Transverse colon (tissue), 4 donors: ENCODE measurements around the gene PCDHGA3. TPM values are rescaled to one million over a fixed set of nuclear protein-coding genes. Genes with fewer than 3 reads are reported as not detected.
"Not testable (repeated sequence)": the region's sequence is repeated elsewhere in the genome, so short reads cannot be mapped to it uniquely, and the experiment has no call there.

ENCODE experiments used
- DNase-seq: peaks from one replicate; pipeline ENCODE4 v3.0.0-alpha.2; 2019
- H3K27ac ChIP-seq, 4 donors: fragments of 200-600 bp; sonication (generic); 2 replicates each; pipeline ENCODE4 v1.5.1; 2016 to 2018; ENCODE audit warnings: inconsistent platforms in 4 of 4
- H3K27me3 ChIP-seq: fragments of 200-600 bp; sonication (generic); 2 replicates; pipeline ENCODE4 v1.5.1; 2017; ENCODE audit warnings: inconsistent platforms
- H3K36me3 ChIP-seq, 4 donors: fragments of 200-600 bp; sonication (generic); 2 replicates each; pipeline ENCODE4 v1.5.1; 2017 to 2019; ENCODE audit warnings: inconsistent platforms in 4 of 4
- H3K4me1 ChIP-seq, 4 donors: fragments of 200-600 bp; sonication (generic); 2 replicates each; pipeline ENCODE4 v1.5.1; 2017 to 2020; ENCODE audit warnings: inconsistent platforms in 4 of 4
- H3K4me3 ChIP-seq, 4 donors: fragments of 200-600 bp; sonication (generic); 1 replicate in 1 of 4; 2 replicates in 3 of 4; pipeline versions ENCODE4 v1.5.1 to v1.6.1; 2017 to 2019; ENCODE audit warnings: inconsistent platforms in 4 of 4
- H3K9me3 ChIP-seq, 2 donors: fragments of 200-600 bp; sonication (generic); 2 replicates each; pipeline ENCODE4 v1.5.1; 2017 to 2019; ENCODE audit warnings: inconsistent platforms in 2 of 2
- CTCF ChIP-seq, 5 experiments: fragments of 200-600 bp in 3 of 5; fragments of 450-650 bp in 2 of 5; sonication (generic) in 3 of 5; IDR thresholded peaks; 1 replicate in 2 of 5; 2 replicates in 3 of 5; pipeline ENCODE4 v1.5.1; 2016 to 2017; ENCODE audit warnings: antibody characterized with exemption in 5 of 5, inconsistent platforms in 3 of 5, mild to moderate bottlenecking in 2 of 5, moderate library complexity in 1 of 5
- EP300 ChIP-seq: sonication (generic); formaldehyde crosslinking; IDR thresholded peaks from one replicate; pipeline ENCODE4 v1.6.1; 2017; ENCODE audit warnings: antibody characterized with exemption, low read depth
- POLR2A ChIP-seq: fragments of 450-650 bp; IDR thresholded peaks from one replicate; pipeline ENCODE4 v1.6.1; 2016; ENCODE audit warnings: antibody characterized with exemption, mild to moderate bottlenecking, moderate library complexity
- POLR2AphosphoS5 ChIP-seq, 3 donors: sonication (generic); formaldehyde crosslinking; IDR thresholded peaks; one replicate each; pipeline ENCODE4 v1.6.1; 2016; ENCODE audit warnings: antibody characterized with exemption in 3 of 3
- WGBS, 2 donors: methylation state at CpG; one replicate each; pipeline ENCODE4 v1.1.5; 2018; ENCODE audit warnings: low coverage in 1 of 2; 5-methylcytosine and 5-hydroxymethylcytosine counted together
- in situ Hi-C, 4 donors: fragments of 200-750 bp; cut with MboI; loops; one replicate each; pipeline versions ENCODE4 v1.15.0 to v1.15.1; 2017; ENCODE audit warnings: low sequenced_read_pairs in 3 of 4, low pct_ligation_motif_present in 1 of 4, low pct_unique_long_range_greater_than_20kb in 1 of 4
- intact Hi-C: fragments of 100-400 bp; cut with DNase I; formaldehyde crosslinking; loops from one replicate; pipeline ENCODE4 v1.15.1; 2023; ENCODE audit warnings: low total_unique reads
- total RNA-seq, 4 donors: library from RNA; depleted of rRNA; stranded (reverse); fragments of >200 nt; gene quantifications; one replicate each; pipeline ENCODE4 v1.1.0, GENCODE V29; 2016

The PCDHGA3 gene
- total RNA-seq, 4 donors from 2014 or later: 0.55 to 4.9 (median 1.1) TPM

- no peak within 1 kb of the TSS for H3K4me3 ChIP-seq
- 30 to 65% methylated on average over 6 to 38 of the region's 38 CpGs for WGBS, 2 donors
- no peaks in the 10 kb centered on the region for H3K36me3 ChIP-seq
- peaks cover 23% of the 10 kb centered on the region for H3K27me3 ChIP-seq
- H3K4me1 ChIP-seq: no peaks in the 10 kb centered on the region
- in situ Hi-C loops (loop anchor here in 1 of 4 donors (25.0 kb wide), 1 partner anchor 180 kb away; the partner anchor contains the start of genes PCDHB12, PCDHB13 and PCDHB14), intact Hi-C loops (no loop called here)
- H3K9me3 ChIP-seq: peaks cover 63 to 83% of the 10 kb centered on the region in 2 donors
- no peak within 1 kb of the TSS for H3K27ac ChIP-seq
- no peak for DNase-seq
- TF ChIP-seq EP300 (no peak), POLR2AphosphoS5 (IDR thresholded peaks at IDR 0.05) (no peak), POLR2A (no peak), CTCF (IDR thresholded peaks at IDR 0.05) (no peak)
Measured at GRCh38 chr5:141392429-141393198, 49.0 kb downstream of the PCDHGA3 start, which contains the start of gene PCDHGA8. Gene PCDHGA8, plus strand, starts transcription at chr5:141392633. Its CDS starts 181 bp downstream, at chr5:141392814.

- Histone ChIP-seq H3K27ac (no peak overlapping the region), H3K4me3 (no peak overlapping the region), H3K4me1 (no peaks in the 10 kb centered on the region), H3K36me3 (no peaks in the 10 kb centered on the region), H3K9me3 (peaks cover 62 to 85% of the 10 kb centered on the region in 2 donors), H3K27me3 (peaks cover 23% of the 10 kb centered on the region)
- intact Hi-C loops (no loop called here), in situ Hi-C loops (loop anchor here in 1 of 4 donors (25.0 kb wide), 1 partner anchor 181 kb away; the partner anchor contains the start of genes PCDHB12, PCDHB13 and PCDHB14)
- DNase-seq: no peak
- TF ChIP-seq POLR2A (no peak), EP300 (no peak), CTCF (IDR thresholded peaks at IDR 0.05) (no peak), POLR2AphosphoS5 (IDR thresholded peaks at IDR 0.05) (no peak)
- 48 to 59% methylated on average over 8 to 21 of the region's 21 CpGs for WGBS, 2 donors
Measured at GRCh38 chr5:141393267-141393666, 49.6 kb downstream of the PCDHGA3 start.

GRCh38 chr5:141394401-141395187 lies 51.0 kb downstream of the PCDHGA3 start:
- H3K4me1 ChIP-seq, intact Hi-C loops, H3K36me3 ChIP-seq, DNase-seq, H3K27ac ChIP-seq, H3K4me3 ChIP-seq: not testable (repeated sequence)
- H3K9me3 ChIP-seq: peaks cover 53 to 85% of the 10 kb centered on the region in 2 donors
- peaks cover 23% of the 10 kb centered on the region for H3K27me3 ChIP-seq
- in situ Hi-C loops: loop anchor here in 1 of 4 donors (25.0 kb wide), 1 partner anchor 182 kb away; the partner anchor contains the start of genes PCDHB12, PCDHB13 and PCDHB14
- WGBS, 2 donors: 71 to 74% methylated on average over 6 to 40 of the region's 53 CpGs

Other genes with a start within 250 kb of the PCDHGA3 start
- 1 to 10 TPM in 3 of 4 donors, under 1 TPM in 1; 0.80 to 1.9 (median 1.2) TPM for gene PCDHB2, start 249.2 kb upstream of the PCDHGA3 start, total RNA-seq
- under 1 TPM in 3 of 4 donors, not detected in 1; 0.64 to 0.82 (median 0.80) TPM for gene PCDHB3, start 243.4 kb upstream of the PCDHGA3 start, total RNA-seq
- 1 to 10 TPM in 1 of 4 donors, under 1 TPM in 3; 0.68 to 2.2 (median 0.77) TPM for gene PCDHB4, start 222.0 kb upstream of the PCDHGA3 start, total RNA-seq
- gene PCDHB5, start 208.6 kb upstream of the PCDHGA3 start, total RNA-seq: 1 to 10 TPM in 3 of 4 donors, not detected in 1; 1.1 to 3.0 (median 1.3) TPM
- gene PCDHB6, start 193.8 kb upstream of the PCDHGA3 start, total RNA-seq: under 1 TPM in 2 of 4 donors, not detected in 2; 0.14 to 0.32 TPM
- gene PCDHB7, start 171.2 kb upstream of the PCDHGA3 start, total RNA-seq: 1 to 10 TPM in 1 of 4 donors, under 1 TPM in 3; 0.37 to 1.6 (median 0.67) TPM
- gene PCDHB8, start 166.0 kb upstream of the PCDHGA3 start, total RNA-seq: under 1 TPM in 2 of 4 donors, not detected in 2; 0.14 to 0.16 TPM
- 1 to 10 TPM in 1 of 4 donors, under 1 TPM in 3; 0.20 to 1.6 (median 0.65) TPM for gene PCDHB16, start 161.4 kb upstream of the PCDHGA3 start, total RNA-seq
- 1 to 10 TPM in 1 of 4 donors, under 1 TPM in 2, not detected in 1; 0.40 to 1.6 (median 0.64) TPM for gene PCDHB9, start 156.7 kb upstream of the PCDHGA3 start, total RNA-seq
- gene PCDHB10, start 151.5 kb upstream of the PCDHGA3 start, total RNA-seq: 1 to 10 TPM in 1 of 4 donors, under 1 TPM in 2, not detected in 1; 0.68 to 1.1 (median 0.79) TPM
- gene PCDHB11, start 144.2 kb upstream of the PCDHGA3 start, total RNA-seq: 1 to 10 TPM in 1 of 4 donors, under 1 TPM in 3; 0.20 to 1.5 (median 0.61) TPM
- 1 to 10 TPM in 2 of 4 donors, under 1 TPM in 2; 0.40 to 1.9 (median 1.1) TPM for gene PCDHB12, start 135.1 kb upstream of the PCDHGA3 start, total RNA-seq
- 1 to 10 TPM; 1.8 to 4.1 (median 2.5) TPM for gene PCDHB13, start 129.9 kb upstream of the PCDHGA3 start, total RNA-seq
- 1 to 10 TPM; 1.4 to 3.3 (median 2.8) TPM for gene PCDHB14, start 120.5 kb upstream of the PCDHGA3 start, total RNA-seq
- gene PCDHB15, start 98.4 kb upstream of the PCDHGA3 start, total RNA-seq: 1 to 10 TPM in 3 of 4 donors, under 1 TPM in 1; 0.75 to 5.6 (median 1.1) TPM
- gene SLC25A2, start 39.8 kb upstream of the PCDHGA3 start, total RNA-seq: 1 to 10 TPM in 2 of 4 donors, not detected in 2; 1.4 to 1.8 TPM
- gene TAF7, start 23.0 kb upstream of the PCDHGA3 start, total RNA-seq: 10 to 100 TPM; 41.9 to 62.5 (median 50.3) TPM
- under 1 TPM in 2 of 4 donors, not detected in 2; 0.55 to 0.64 TPM for gene PCDHGA1, start 13.3 kb upstream of the PCDHGA3 start, total RNA-seq
- 1 to 10 TPM in 3 of 4 donors, under 1 TPM in 1; 0.68 to 1.9 (median 1.6) TPM for gene PCDHGA2, start 5.1 kb upstream of the PCDHGA3 start, total RNA-seq
- gene PCDHGB1, start 6.3 kb downstream of the PCDHGA3 start, total RNA-seq: 10 to 100 TPM in 1 of 4 donors, 1 to 10 TPM in 2, under 1 TPM in 1; 0.96 to 10.5 (median 3.4) TPM
- 10 to 100 TPM in 1 of 4 donors, 1 to 10 TPM in 2, not detected in 1; 1.4 to 18.0 (median 1.6) TPM for gene PCDHGA4, start 11.2 kb downstream of the PCDHGA3 start, total RNA-seq
- 10 to 100 TPM in 1 of 4 donors, 1 to 10 TPM in 3; 2.1 to 12.7 (median 3.2) TPM for gene PCDHGB2, start 16.2 kb downstream of the PCDHGA3 start, total RNA-seq
- 1 to 10 TPM in 3 of 4 donors, not detected in 1; 2.5 to 4.1 (median 3.4) TPM for gene PCDHGA5, start 20.3 kb downstream of the PCDHGA3 start, total RNA-seq
- gene PCDHGB3, start 26.4 kb downstream of the PCDHGA3 start, total RNA-seq: 1 to 10 TPM; 1.4 to 3.8 (median 2.6) TPM
- 1 to 10 TPM; 2.4 to 7.5 (median 3.7) TPM for gene PCDHGA6, start 30.1 kb downstream of the PCDHGA3 start, total RNA-seq
- 1 to 10 TPM; 2.0 to 8.6 (median 3.2) TPM for gene PCDHGA7, start 38.9 kb downstream of the PCDHGA3 start, total RNA-seq
- gene PCDHGB4, start 43.9 kb downstream of the PCDHGA3 start, total RNA-seq: 1 to 10 TPM in 2 of 4 donors, under 1 TPM in 2; 0.40 to 4.4 (median 2.4) TPM
- 10 to 100 TPM in 1 of 4 donors, 1 to 10 TPM in 3; 1.5 to 11.5 (median 2.5) TPM for gene PCDHGA8, start 48.8 kb downstream of the PCDHGA3 start, total RNA-seq
- gene PCDHGB5, start 54.1 kb downstream of the PCDHGA3 start, total RNA-seq: 10 to 100 TPM in 2 of 4 donors, 1 to 10 TPM in 2; 5.3 to 23.3 (median 9.2) TPM
- gene PCDHGA9, start 58.9 kb downstream of the PCDHGA3 start, total RNA-seq: 1 to 10 TPM; 1.2 to 4.6 (median 3.4) TPM
- gene PCDHGB6, start 64.2 kb downstream of the PCDHGA3 start, total RNA-seq: 1 to 10 TPM; 1.9 to 5.9 (median 4.7) TPM
- gene PCDHGA10, start 69.2 kb downstream of the PCDHGA3 start, total RNA-seq: 1 to 10 TPM; 4.0 to 6.5 (median 6.1) TPM
- gene PCDHGB7, start 73.8 kb downstream of the PCDHGA3 start, total RNA-seq: 10 to 100 TPM in 1 of 4 donors, 1 to 10 TPM in 3; 7.0 to 10.1 (median 9.1) TPM
- gene PCDHGA11, start 77.2 kb downstream of the PCDHGA3 start, total RNA-seq: 1 to 10 TPM; 2.6 to 5.8 (median 4.4) TPM
- 10 to 100 TPM in 1 of 4 donors, 1 to 10 TPM in 3; 1.6 to 14.2 (median 4.8) TPM for gene PCDHGA12, start 86.7 kb downstream of the PCDHGA3 start, total RNA-seq
- gene PCDHGC3, start 132.1 kb downstream of the PCDHGA3 start, total RNA-seq: 10 to 100 TPM in 3 of 4 donors, 1 to 10 TPM in 1; 6.0 to 17.0 (median 13.6) TPM
- gene PCDHGC4, start 141.2 kb downstream of the PCDHGA3 start, total RNA-seq: 10 to 100 TPM in 1 of 4 donors, 1 to 10 TPM in 3; 1.8 to 26.5 (median 2.7) TPM
- gene PCDHGC5, start 145.3 kb downstream of the PCDHGA3 start, total RNA-seq: 1 to 10 TPM in 2 of 4 donors, under 1 TPM in 2; 0.20 to 2.5 (median 1.0) TPM